Liver (tissue), 9 donors: ENCODE results near the gene RBM34. TPM values are rescaled to one million over a fixed set of nuclear protein-coding genes. Genes with fewer than 3 reads are reported as not detected.
"Not testable (repeated sequence)": the region's sequence is repeated elsewhere in the genome, so short reads cannot be mapped to it uniquely, and the experiment has no call there.

Experiments
- DNase-seq: peaks from one replicate; pipeline ENCODE4 v3.0.0-alpha.2; 2017; ENCODE audit warnings: low spot score
- H3K27ac ChIP-seq, 2 donors: one replicate each; pipeline ENCODE4 v1.7.0; 2013; ENCODE audit warnings: inconsistent platforms in 2 of 2, low read length in 2 of 2, control low read depth in 1 of 2, low read depth in 1 of 2, mild to moderate bottlenecking in 1 of 2
- H3K27me3 ChIP-seq, 4 donors: one replicate each; pipeline versions ENCODE4 v1.6.1 to v1.7.0; 2013; ENCODE audit warnings: low read length in 3 of 4, inconsistent platforms in 1 of 4, mild to moderate bottlenecking in 1 of 4, moderate library complexity in 1 of 4; ENCODE audit not compliant: control insufficient read depth in 4 of 4, insufficient read depth in 4 of 4
- H3K36me3 ChIP-seq, 4 donors: one replicate each; pipeline versions ENCODE4 v1.6.1 to v1.7.0; 2013; ENCODE audit warnings: low read length in 3 of 4, mild to moderate bottlenecking in 3 of 4, low read depth in 1 of 4, moderate library complexity in 1 of 4; ENCODE audit not compliant: control insufficient read depth in 4 of 4, insufficient read depth in 3 of 4
- H3K4me1 ChIP-seq, 4 donors: one replicate each; pipeline versions ENCODE4 v1.6.1 to v1.7.0; 2013; ENCODE audit warnings: low read length in 3 of 4, mild to moderate bottlenecking in 3 of 4, moderate library complexity in 1 of 4; ENCODE audit not compliant: control insufficient read depth in 4 of 4, insufficient read depth in 4 of 4
- H3K4me3 ChIP-seq, 3 donors: one replicate each; pipeline versions ENCODE4 v1.6.1 to v1.7.0; 2013; ENCODE audit warnings: low read length in 3 of 3, control low read depth in 1 of 3, low read depth in 1 of 3, mild to moderate bottlenecking in 1 of 3
- H3K9ac ChIP-seq, 2 donors: one replicate each; pipeline ENCODE4 v1.7.0; 2013; ENCODE audit warnings: low read length in 2 of 2, mild to moderate bottlenecking in 2 of 2, moderate library complexity in 2 of 2, control low read depth in 1 of 2, low read depth in 1 of 2
- H3K9me3 ChIP-seq, 4 donors: one replicate each; pipeline versions ENCODE4 v1.6.1 to v1.7.0; 2013; ENCODE audit warnings: low read length in 3 of 4; ENCODE audit not compliant: control insufficient read depth in 4 of 4
- FOXA1 ChIP-seq: IDR thresholded peaks from 2 replicates; pipeline ENCODE4 v1.6.1; 2016; ENCODE audit warnings: antibody characterized with exemption
- FOXA2 ChIP-seq: IDR thresholded peaks from 2 replicates; pipeline ENCODE4 v1.6.1; 2016; ENCODE audit warnings: antibody characterized with exemption
- HNF4G ChIP-seq: IDR thresholded peaks from 2 replicates; pipeline ENCODE4 v1.6.1; 2016; ENCODE audit warnings: antibody characterized with exemption
- JUND ChIP-seq, 2 donors: IDR thresholded peaks; 2 replicates each; pipeline ENCODE4 v1.6.1; 2016; ENCODE audit warnings: antibody characterized with exemption in 2 of 2
- NR2F2 ChIP-seq: IDR thresholded peaks from 2 replicates; pipeline ENCODE4 v1.6.1; 2016; ENCODE audit warnings: antibody characterized with exemption
- RAD21 ChIP-seq, 2 donors: IDR thresholded peaks; 2 replicates each; pipeline ENCODE4 v1.6.1; 2016; ENCODE audit warnings: antibody characterized with exemption in 2 of 2, mild to moderate bottlenecking in 2 of 2
- RXRA ChIP-seq, 2 donors: IDR thresholded peaks; 2 replicates each; pipeline ENCODE4 v1.6.1; 2017 to 2018; ENCODE audit warnings: antibody characterized with exemption in 2 of 2, mild to moderate bottlenecking in 1 of 2
- SP1 ChIP-seq: IDR thresholded peaks from 2 replicates; pipeline ENCODE4 v1.6.1; 2018; ENCODE audit warnings: antibody characterized with exemption, mild to moderate bottlenecking
- YY1 ChIP-seq: IDR thresholded peaks from 2 replicates; pipeline ENCODE4 v1.6.1; 2016; ENCODE audit warnings: antibody characterized with exemption, mild to moderate bottlenecking
- WGBS: extraction: QIAGEN DNeasy Blood & Tissue Kit; methylation state at CpG from one replicate; pipeline ENCODE4 v1.1.7; 2013; 5-methylcytosine and 5-hydroxymethylcytosine counted together
- polyA plus RNA-seq, 2 donors: library from polyadenylated mRNA; stranded (reverse) in 1 of 2; unstranded in 1 of 2; fragments of 200-250 nt in 1 of 2; fragments of >200 nt in 1 of 2; fragmentation: Nextera tagmentation in 1 of 2; extraction: Ambion mirVana in 1 of 2; gene quantifications; one replicate each; pipeline versions ENCODE4 v1.2.1 to v1.2.3, GENCODE V29; 2013 to 2015
- total RNA-seq, 2 donors: library from RNA; depleted of rRNA; stranded (reverse); fragments of >200 nt; gene quantifications; one replicate each; pipeline ENCODE4 v1.2.3, GENCODE V29; 2014
- TF ChIP-seq, protein P1 (sequence below): fragments of 150-350 bp; IDR thresholded peaks from 2 replicates; pipeline ENCODE4 v1.5.1; 2017; ENCODE audit warnings: improper control_type of control experiment, low read depth, low read length; ENCODE audit not compliant: missing input control
- TF ChIP-seq, protein P2 (sequence below): IDR thresholded peaks from 2 replicates; pipeline ENCODE4 v1.6.1; 2016; ENCODE audit warnings: antibody characterized with exemption
- TF ChIP-seq, protein P3 (sequence below): IDR thresholded peaks from 2 replicates; pipeline ENCODE4 v1.6.1; 2016; ENCODE audit warnings: antibody characterized with exemption
- donor health status: healthy.
- donor health status: healthy.
- donor health status: healthy.
- donor health status: healthy.
- donor health status: healthy.

RBM34 gene
- total and polyA plus RNA-seq, 4 donors = 15.6 to 30.2 (median 18.8) TPM

DNA sequence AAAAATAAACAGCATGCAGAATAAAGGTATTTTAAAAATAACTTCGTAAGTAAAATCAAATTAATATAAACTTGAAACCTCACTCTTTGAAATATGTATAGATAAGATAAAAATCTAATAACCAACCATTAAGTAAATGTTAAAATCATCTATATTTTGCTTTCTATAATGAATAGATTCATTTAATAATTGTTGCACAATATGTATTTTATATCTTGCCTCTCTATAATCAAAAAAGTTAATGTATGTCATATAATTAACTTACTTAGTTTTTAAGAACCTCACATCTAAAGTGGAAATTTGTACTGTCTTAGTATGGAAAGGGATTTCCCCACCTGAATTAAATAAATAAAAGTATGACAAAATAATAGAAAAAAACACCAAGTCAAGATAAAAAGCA, 42.4 kb upstream of the RBM34 start:
- no peaks in the 10 kb centered on the region for H3K4me1 ChIP-seq
- H3K4me3 ChIP-seq = no peak overlapping the region
- DNase-seq = no peak
- WGBS = 99% methylated on average over 1 of the region's 1 CpG
- no peak overlapping the region for H3K27ac ChIP-seq
- H3K27me3 ChIP-seq = no peaks in the 10 kb centered on the region
- no peak overlapping the region for H3K9ac ChIP-seq
- TF ChIP-seq HNF4G = no peak
- TF ChIP-seq FOXA1 = no peak
- TF ChIP-seq RXRA (IDR thresholded peaks at IDR 0.05) = no peak
- TF ChIP-seq YY1 = no peak
- TF ChIP-seq RAD21 (IDR thresholded peaks at IDR 0.05) = no peak
- H3K9me3 ChIP-seq = no peaks in the 10 kb centered on the region
- peaks cover 0 to 5% (median 3%) of the 10 kb centered on the region in 4 donors for H3K36me3 ChIP-seq

DNA sequence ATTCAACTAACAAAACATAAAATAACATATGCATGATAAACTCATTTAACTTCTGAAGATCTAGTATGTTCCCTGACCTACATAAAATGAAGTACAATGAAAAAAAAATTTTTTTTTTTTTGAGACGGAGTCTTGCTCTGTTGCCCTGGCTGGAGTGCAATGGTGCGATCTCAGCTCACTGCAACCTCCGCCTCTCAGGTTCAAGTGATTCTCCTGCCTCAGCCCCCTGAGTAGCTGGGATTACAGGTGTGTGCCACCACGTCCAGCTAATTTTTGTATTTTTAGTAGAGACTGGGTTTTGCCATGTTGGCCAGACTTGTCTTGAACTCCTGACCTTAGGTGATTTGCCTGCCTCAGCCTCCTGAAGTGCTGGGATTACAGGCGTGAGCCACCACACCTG, 41.4 kb upstream of the RBM34 start:
- DNase-seq, H3K36me3 ChIP-seq, H3K9me3 ChIP-seq, H3K9ac ChIP-seq, H3K27ac ChIP-seq, H3K27me3 ChIP-seq, H3K4me3 ChIP-seq, H3K4me1 ChIP-seq: not testable (repeated sequence)
- 95% methylated on average over 5 of the region's 5 CpGs for WGBS

DNA sequence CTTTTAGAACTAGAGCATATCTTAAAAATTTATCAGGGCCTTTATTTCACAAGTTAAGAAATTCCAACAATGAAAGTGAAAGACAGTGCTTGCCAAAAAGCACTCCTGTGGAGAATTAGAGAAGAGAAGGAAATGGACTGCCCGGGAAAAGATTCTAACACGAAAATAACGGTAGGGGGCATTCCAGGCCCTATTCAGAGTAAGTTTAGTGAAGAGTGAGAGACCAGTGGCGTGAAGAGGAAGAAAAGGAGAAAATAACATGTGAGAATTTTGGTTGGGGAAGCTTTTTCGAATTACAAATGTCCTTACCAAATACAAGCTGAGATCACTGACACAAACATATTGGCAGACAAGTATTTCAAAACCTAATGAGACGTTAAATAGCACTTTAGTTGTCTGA, 38.4 kb upstream of the RBM34 start:
- Histone ChIP-seq H3K4me3 (no peak overlapping the region), H3K27ac (no peak overlapping the region), H3K9me3 (no peaks in the 10 kb centered on the region), H3K36me3 (peaks cover 0 to 14% (median 4%) of the 10 kb centered on the region in 4 donors), H3K27me3 (no peaks in the 10 kb centered on the region), H3K9ac (no peak overlapping the region), H3K4me1 (no peaks in the 10 kb centered on the region)
- no peak for DNase-seq
- TF ChIP-seq YY1 (no peak), RAD21 (IDR thresholded peaks at IDR 0.05) (peak; percentile 58 to 70), NR2F2 (no peak), HNF4G (no peak), RXRA (IDR thresholded peaks at IDR 0.05) (no peak)
- TF ChIP-seq, protein P1, sequence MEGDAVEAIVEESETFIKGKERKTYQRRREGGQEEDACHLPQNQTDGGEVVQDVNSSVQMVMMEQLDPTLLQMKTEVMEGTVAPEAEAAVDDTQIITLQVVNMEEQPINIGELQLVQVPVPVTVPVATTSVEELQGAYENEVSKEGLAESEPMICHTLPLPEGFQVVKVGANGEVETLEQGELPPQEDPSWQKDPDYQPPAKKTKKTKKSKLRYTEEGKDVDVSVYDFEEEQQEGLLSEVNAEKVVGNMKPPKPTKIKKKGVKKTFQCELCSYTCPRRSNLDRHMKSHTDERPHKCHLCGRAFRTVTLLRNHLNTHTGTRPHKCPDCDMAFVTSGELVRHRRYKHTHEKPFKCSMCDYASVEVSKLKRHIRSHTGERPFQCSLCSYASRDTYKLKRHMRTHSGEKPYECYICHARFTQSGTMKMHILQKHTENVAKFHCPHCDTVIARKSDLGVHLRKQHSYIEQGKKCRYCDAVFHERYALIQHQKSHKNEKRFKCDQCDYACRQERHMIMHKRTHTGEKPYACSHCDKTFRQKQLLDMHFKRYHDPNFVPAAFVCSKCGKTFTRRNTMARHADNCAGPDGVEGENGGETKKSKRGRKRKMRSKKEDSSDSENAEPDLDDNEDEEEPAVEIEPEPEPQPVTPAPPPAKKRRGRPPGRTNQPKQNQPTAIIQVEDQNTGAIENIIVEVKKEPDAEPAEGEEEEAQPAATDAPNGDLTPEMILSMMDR = peak; percentile 34
- WGBS = 53% methylated on average over 6 of the region's 6 CpGs

DNA sequence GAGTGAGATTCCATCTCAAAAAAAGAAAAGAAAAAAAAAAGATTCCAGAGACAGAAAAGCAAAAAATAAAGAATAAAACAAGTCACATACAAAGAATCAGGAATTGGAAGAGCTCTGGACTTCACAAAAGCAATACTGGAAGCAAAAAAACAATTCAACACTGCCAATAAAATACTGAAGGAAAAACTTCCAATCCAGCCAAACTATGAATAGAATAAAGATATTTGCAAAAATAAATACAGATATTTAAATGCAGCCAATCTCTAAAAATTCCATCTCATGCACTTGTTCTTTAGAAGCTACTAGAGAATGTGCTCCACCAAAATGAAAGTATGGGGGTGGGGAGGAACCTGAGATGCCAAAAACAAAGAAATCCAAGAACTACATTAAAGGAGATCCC, 29.4 kb upstream of the RBM34 start:
- no peaks in the 10 kb centered on the region for H3K9me3 ChIP-seq
- no peak overlapping the region for H3K27ac ChIP-seq
- peaks cover 2 to 18% (median 14%) of the 10 kb centered on the region in 4 donors for H3K36me3 ChIP-seq
- no peak for DNase-seq
- H3K4me1 ChIP-seq = no peaks in the 10 kb centered on the region
- H3K27me3 ChIP-seq = no peaks in the 10 kb centered on the region
- no peak overlapping the region for H3K4me3 ChIP-seq
- TF ChIP-seq, protein P2, sequence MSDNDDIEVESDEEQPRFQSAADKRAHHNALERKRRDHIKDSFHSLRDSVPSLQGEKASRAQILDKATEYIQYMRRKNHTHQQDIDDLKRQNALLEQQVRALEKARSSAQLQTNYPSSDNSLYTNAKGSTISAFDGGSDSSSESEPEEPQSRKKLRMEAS = no peak
- TF ChIP-seq FOXA2 (no peak), JUND (IDR thresholded peaks at IDR 0.05) (no peak), FOXA1 (no peak), SP1 (no peak), RAD21 (IDR thresholded peaks at IDR 0.05) (no peak)
- TF ChIP-seq, protein P3, sequence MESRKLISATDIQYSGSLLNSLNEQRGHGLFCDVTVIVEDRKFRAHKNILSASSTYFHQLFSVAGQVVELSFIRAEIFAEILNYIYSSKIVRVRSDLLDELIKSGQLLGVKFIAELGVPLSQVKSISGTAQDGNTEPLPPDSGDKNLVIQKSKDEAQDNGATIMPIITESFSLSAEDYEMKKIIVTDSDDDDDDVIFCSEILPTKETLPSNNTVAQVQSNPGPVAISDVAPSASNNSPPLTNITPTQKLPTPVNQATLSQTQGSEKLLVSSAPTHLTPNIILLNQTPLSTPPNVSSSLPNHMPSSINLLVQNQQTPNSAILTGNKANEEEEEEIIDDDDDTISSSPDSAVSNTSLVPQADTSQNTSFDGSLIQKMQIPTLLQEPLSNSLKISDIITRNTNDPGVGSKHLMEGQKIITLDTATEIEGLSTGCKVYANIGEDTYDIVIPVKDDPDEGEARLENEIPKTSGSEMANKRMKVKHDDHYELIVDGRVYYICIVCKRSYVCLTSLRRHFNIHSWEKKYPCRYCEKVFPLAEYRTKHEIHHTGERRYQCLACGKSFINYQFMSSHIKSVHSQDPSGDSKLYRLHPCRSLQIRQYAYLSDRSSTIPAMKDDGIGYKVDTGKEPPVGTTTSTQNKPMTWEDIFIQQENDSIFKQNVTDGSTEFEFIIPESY = no peak
- TF ChIP-seq, protein P1 = no peak
- no peak overlapping the region for H3K9ac ChIP-seq
